Measurements from ENCODE around the gene SERPINA4. TPM values are rescaled to one million over a fixed set of nuclear protein-coding genes. Genes with fewer than 3 reads are reported as not detected.

Gene SERPINA4
- total and polyA plus RNA-seq, 2 donors (not counting 3 experiments of a cell fraction or from before 2014, with no cell fraction given) = not detected

DNA sequence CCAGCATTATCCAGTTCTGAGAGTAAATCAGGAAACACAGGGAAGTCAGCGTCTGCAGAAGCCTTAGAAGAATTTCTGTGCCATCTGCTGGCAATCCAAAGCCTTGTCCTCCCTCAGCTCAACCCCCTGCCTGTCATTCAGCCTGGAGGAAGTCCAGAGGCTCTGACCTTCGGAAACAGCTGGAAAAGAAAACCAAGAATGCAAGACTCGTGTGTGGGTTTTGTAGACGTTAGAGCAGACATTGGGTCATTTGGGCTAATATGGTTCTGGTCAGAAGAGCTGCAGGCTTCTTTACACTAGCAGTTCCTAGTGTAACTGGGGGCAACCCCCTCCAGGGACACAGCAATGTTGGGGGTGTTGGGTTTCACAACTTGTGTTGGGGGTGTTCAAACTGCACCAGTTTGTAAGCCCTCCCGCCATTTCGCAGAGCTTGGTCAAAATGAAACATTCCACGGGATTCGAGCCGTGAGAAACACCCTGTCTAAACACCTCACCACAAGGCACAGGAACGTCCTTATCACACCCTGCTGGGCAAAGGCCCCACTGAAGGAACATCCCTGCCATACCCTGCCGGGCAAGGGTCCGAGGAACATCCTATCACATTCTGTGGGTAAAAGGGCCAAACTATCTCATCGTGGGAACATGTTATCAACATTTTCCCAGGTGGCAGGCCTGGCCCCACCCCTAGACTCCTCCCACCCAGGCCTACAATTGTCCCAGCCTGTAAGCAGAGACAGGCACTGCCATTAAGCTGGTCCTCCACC lies 21.0 kb upstream of the SERPINA4 start:
- Histone ChIP-seq H3K4me2 (ENCODE audit: insufficient read depth, low read length) (no peak overlapping the region), H3K9me1 (replicated peaks; ENCODE audit: control insufficient read depth, extremely low read depth, insufficient read depth, low read length) (no peaks in the 10 kb centered on the region), H3K79me2 (ENCODE audit: control insufficient read depth, insufficient read depth, low read length) (no peaks in the 10 kb centered on the region), H3K27ac (ENCODE audit: insufficient read depth, low read depth, low read length) (no peak overlapping the region), H3K36me3 (ENCODE audit: control insufficient read depth in 2 of 2, extremely low read depth in 1 of 2, insufficient read depth in 2 of 2, low read length in 2 of 2) (no peaks in the 10 kb centered on the region), H4K20me1 (replicated peaks; ENCODE audit: control insufficient read depth, extremely low read depth, insufficient read depth, low read length) (no peaks in the 10 kb centered on the region), H3K27me3 (ENCODE audit: control insufficient read depth in 2 of 2, insufficient read depth in 2 of 2, low read length in 2 of 2) (no peaks in the 10 kb centered on the region), H3K4me3 (replicated peaks in 1 of 3; ENCODE audit: insufficient read depth in 1 of 3, low read depth in 1 of 3, low read length in 3 of 3) (no peak overlapping the region), H3K9ac (replicated peaks; ENCODE audit: extremely low read depth, insufficient read depth, low read length) (no peak overlapping the region), H3K9me3 (replicated peaks; ENCODE audit: control insufficient read depth, insufficient read depth, low read length) (no peaks in the 10 kb centered on the region), H3K4me1 (ENCODE audit: control insufficient read depth, extremely low read depth, insufficient read depth, low read length) (peaks cover 23% of the 10 kb centered on the region), H2AFZ (ENCODE audit: low read depth, low read length) (no peak overlapping the region)
- intact Hi-C loops (cut with micrococcal nuclease) (loop anchor here (2.0 to 10.0 kb wide), 5 partner anchors 53 to 405 kb away; no protein-coding TSS in a partner anchor), dilution Hi-C loops (cut with MboI; ENCODE audit: extremely low pct_ligation_motif_present, low sequenced_read_pairs) (no loop called here)
- POLR2A ChIA-PET = no interaction called here
- no peak for TF ChIP-seq GATA2 (IDR thresholded peaks at IDR 0.05; ENCODE audit: insufficient read depth, insufficient read length, low read depth, low read length)
- TF ChIP-seq POLR2A (IDR thresholded peaks at IDR 0.05; ENCODE audit: low read depth, low read length) = no peak
- TF ChIP-seq EZH2 (IDR thresholded peaks at IDR 0.05; ENCODE audit: borderline replicate concordance, low read depth, low read length, severe bottlenecking) = no peak
- TF ChIP-seq FOS (IDR thresholded peaks at IDR 0.05; ENCODE audit: borderline replicate concordance, insufficient read depth, low read length) = no peak
- TF ChIP-seq JUN (IDR thresholded peaks at IDR 0.05; ENCODE audit: borderline replicate concordance, insufficient read depth, insufficient read length, low read depth) = no peak
- no peak for TF ChIP-seq MYC (IDR thresholded peaks at IDR 0.05; ENCODE audit: low read depth, low read length)
- TF ChIP-seq, protein P1, sequence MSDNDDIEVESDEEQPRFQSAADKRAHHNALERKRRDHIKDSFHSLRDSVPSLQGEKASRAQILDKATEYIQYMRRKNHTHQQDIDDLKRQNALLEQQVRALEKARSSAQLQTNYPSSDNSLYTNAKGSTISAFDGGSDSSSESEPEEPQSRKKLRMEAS (IDR thresholded peaks at IDR 0.05; ENCODE audit: insufficient read depth, insufficient read length) = no peak
- TF ChIP-seq, protein P2, sequence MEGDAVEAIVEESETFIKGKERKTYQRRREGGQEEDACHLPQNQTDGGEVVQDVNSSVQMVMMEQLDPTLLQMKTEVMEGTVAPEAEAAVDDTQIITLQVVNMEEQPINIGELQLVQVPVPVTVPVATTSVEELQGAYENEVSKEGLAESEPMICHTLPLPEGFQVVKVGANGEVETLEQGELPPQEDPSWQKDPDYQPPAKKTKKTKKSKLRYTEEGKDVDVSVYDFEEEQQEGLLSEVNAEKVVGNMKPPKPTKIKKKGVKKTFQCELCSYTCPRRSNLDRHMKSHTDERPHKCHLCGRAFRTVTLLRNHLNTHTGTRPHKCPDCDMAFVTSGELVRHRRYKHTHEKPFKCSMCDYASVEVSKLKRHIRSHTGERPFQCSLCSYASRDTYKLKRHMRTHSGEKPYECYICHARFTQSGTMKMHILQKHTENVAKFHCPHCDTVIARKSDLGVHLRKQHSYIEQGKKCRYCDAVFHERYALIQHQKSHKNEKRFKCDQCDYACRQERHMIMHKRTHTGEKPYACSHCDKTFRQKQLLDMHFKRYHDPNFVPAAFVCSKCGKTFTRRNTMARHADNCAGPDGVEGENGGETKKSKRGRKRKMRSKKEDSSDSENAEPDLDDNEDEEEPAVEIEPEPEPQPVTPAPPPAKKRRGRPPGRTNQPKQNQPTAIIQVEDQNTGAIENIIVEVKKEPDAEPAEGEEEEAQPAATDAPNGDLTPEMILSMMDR (IDR thresholded peaks at IDR 0.05; ENCODE audit: extremely low read depth in 1 of 2, insufficient read depth in 1 of 2, low read depth in 1 of 2, low read length in 2 of 2) = no peak
- no peak for TF ChIP-seq POLR2AphosphoS5 (IDR thresholded peaks at IDR 0.05; ENCODE audit: insufficient read depth, low read depth, low read length)
- no TSS peak for BruUV-seq (replicated peaks)
- FAIRE-seq = no peak
- CTCF ChIA-PET = interaction anchor here (1.0 to 4.1 kb wide), 5 partner anchors 9 to 404 kb away, joined by 3 to 35 read pairs (median 9); no protein-coding TSS in a partner anchor
- DNase-seq (ENCODE audit: low read depth, low spot score) = peak; percentile 43

Measured in endothelial cell of umbilical vein (primary cell).